ENCODE measurements around the gene CXCL3.

Gene CXCL3

DNA sequence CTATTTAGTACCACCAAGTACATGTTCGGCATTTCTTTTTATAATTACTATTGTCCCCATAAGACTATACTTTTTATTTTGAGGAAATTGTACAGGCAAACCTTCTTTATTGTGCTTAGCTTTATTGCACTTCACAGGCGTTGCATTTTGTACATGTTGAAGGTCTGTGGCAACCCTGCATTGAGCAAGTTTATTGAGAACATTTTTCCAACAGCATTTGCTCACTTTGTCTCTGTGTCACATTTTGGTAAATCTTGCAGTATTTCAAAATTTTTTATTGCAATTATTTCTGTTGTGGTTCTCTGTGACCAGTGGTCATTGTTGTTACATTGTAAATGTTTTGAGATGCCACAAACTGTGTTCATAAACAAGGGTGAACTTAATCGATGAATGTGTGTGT is 29.2 kb downstream of the CXCL3 start:
- no peak for FAIRE-seq

- peak; percentile 27 for FAIRE-seq
These were observed 32.4 kb downstream of the CXCL3 start for GRCh38 chr4:74006009-74006476.

DNA sequence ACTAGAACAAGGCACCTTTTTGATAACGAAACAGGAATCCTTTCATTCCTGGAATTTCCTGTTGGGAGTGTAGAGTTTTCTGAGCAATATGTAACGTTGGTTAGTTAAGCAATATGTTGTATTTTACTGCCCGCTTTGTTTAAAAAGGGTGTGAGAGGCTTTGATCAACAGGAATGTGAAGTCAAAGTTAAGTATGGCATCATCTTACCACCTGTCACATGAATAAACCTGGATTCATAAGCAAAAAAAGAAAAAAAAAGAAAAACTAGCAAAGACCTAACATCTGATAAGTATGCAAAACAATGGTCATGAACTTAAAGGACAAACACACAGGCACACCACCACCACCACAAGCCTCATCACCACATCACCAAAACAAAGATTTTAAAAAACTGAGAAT is 33.0 kb downstream of the CXCL3 start:
- FAIRE-seq = no peak

- FAIRE-seq = no peak
These were observed 33.8 kb downstream of the CXCL3 start for GRCh38 chr4:74004668-74005067.

- FAIRE-seq = no peak
These were observed 38.2 kb downstream of the CXCL3 start for GRCh38 chr4:74000301-74000700.

GRCh38 chr4:73998040-73999011 is 40.2 kb downstream of the CXCL3 start, which contains the start of gene CXCL5:
CXCL5 (minus strand) TSS chr4:73998677; CDS start chr4:73998581, 96 bp downstream.
- FAIRE-seq = no peak

- no peak for FAIRE-seq
These were observed 46.4 kb downstream of the CXCL3 start for GRCh38 chr4:73992050-73992449.

DNA sequence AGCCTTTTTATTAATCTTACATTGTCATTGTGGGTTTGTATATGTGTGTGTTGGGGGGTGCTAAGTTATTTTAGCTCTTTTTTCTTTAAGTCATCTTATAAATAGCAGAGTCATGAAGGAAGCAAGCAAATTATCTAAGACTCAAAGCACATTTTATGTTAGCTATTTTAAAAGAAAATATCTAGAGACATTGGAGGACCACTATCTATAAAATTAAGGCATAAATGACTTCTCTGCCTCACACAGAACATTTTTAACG is 46.8 kb downstream of the CXCL3 start:
- FAIRE-seq = no peak

GRCh38 chr4:73990988-73991741 is 47.3 kb downstream of the CXCL3 start:
- FAIRE-seq = no peak

DNA sequence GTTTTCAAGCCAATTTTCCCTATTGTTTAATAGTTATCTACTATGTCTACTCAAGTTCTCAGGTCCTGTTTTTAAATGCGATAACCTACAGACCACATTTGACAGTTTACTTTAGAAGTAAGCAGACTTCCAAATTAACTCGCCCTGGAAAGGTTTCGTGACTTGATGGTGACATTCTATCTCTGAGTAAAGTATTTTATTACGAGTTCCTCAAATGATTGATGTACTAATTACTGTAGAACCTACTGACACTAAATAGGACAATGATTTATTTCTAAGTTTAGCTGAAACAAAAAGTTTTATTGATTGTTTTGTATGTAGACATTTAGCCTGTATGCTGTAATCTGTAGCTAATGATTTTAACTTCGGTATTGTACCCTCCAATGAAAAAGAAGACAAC is 48.6 kb downstream of the CXCL3 start:
- no peak for FAIRE-seq

GRCh38 chr4:73989031-73989430 is 49.5 kb downstream of the CXCL3 start:
- no peak for FAIRE-seq

- no peak for FAIRE-seq
These were observed 50.4 kb downstream of the CXCL3 start, which contains the start of gene PPBP for GRCh38 chr4:73988061-73988460. PPBP (minus strand) TSS chr4:73988190; CDS start chr4:73988103, 87 bp downstream.
